ENCODE results near the gene RTF1.
"Not testable (repeated sequence)": the region's sequence is repeated elsewhere in the genome, so short reads cannot be mapped to it uniquely, and the experiment has no call there.

RTF1 gene

GRCh38 chr15:41438206-41438605, 21.3 kb downstream of the RTF1 start:
- DNase-seq: no peak

GRCh38 chr15:41438745-41439144, 21.9 kb downstream of the RTF1 start:
- DNase-seq: not testable (repeated sequence)

DNA sequence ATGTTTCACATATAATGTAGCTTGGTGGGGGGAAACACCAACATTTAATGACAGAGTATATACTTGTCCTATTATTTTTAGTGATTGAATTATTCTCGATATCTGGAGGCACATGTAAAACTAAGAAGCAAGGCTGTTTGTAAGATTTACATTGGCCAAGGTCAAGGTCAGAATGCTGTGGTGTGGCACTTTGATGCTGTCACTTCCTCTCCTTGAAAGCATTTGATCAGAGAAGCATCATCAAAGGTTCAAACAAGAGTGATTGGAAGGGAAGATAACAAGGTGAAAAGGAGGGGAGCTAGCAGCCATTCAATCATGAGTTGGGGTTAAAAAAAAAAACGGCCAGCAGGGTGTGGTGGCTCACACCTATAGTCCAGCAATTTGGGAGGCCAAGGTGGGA, 26.4 kb downstream of the RTF1 start:
- no peak for DNase-seq

DNA sequence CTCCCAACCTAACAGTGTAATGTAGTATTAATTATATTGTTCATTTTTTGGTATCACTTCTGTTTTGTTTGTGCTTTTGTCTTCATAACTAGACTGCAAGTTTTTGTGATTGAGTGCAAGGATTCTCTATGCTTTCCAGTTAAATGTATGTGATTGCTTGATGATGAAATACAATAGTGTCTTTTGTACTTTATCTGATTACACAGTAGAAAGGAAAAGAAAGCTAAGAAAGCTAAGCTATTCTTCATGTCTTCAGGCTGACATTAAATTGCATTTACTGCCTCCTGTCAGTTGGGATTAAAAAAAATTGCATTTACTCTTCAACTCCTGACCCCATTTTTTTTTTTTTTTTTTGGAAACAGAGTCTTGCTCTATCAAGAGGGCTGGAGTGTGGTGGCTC, 28.5 kb downstream of the RTF1 start:
- no peak for DNase-seq

DNA sequence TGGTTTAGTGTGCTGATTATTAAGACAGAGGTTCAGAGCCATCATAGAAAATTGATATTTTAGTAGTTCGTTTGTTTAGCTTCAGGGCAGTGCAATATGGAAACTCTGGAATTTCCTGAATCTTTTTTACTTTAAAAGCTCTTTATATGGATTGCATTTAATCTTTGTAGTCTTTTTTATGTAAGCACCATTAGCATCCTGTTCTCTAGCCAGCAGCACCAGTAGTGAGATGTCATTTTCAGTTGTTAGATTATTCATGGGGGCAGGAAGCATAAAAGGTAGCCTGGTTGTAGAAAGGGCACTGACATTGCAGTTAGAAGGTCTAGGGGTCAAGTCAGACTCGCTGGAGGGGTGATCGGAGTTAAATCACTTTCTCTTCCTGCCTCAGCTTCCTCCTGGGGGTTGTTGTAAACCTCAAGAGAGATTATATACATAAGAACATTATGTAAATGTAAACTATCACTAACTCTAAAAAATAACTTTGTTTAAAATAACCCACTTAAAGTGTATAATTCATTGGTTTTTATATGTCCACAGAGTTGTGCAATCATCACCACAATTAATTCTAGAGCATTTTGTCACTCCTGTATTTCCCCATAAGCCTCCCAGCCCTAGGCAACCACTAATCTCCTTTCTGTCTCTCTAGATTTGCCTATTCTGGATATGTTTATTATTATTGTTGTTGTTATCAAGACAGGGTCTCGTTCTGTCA, 45.3 kb downstream of the RTF1 start:
- no peak for DNase-seq

GRCh38 chr15:41464889-41465580, 48.1 kb downstream of the RTF1 start:
- no peak for DNase-seq

GRCh38 chr15:41465822-41466421, 49.0 kb downstream of the RTF1 start:
- DNase-seq: peak; percentile 63 to 73 (median 69)

GRCh38 chr15:41466711-41467110, 49.8 kb downstream of the RTF1 start:
- no peak for DNase-seq

DNA sequence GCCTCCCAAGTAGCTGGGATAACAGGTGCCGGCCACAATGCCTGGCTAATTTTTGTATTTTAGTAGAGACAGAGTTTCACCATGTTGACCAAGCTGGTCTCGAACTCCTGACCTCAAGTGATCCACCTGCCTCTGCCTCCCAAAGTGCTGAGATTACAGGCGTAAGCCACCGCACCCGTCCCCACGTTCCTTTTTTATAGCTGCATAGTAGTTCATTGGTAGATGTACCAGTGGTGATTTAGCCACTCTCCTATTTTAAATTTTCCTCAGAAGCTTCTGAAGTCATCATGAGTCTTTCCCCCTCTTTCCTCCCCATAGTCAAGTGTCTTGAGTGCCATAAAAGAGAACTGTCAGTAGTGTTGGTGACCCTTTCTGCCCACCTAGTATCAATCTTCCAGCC, 52.7 kb downstream of the RTF1 start:
- DNase-seq: not testable (repeated sequence)

GRCh38 chr15:41473418-41473817, 56.5 kb downstream of the RTF1 start:
- no peak for DNase-seq

- DNase-seq: no peak
Observed at GRCh38 chr15:41474436-41474835, 57.5 kb downstream of the RTF1 start.

DNA sequence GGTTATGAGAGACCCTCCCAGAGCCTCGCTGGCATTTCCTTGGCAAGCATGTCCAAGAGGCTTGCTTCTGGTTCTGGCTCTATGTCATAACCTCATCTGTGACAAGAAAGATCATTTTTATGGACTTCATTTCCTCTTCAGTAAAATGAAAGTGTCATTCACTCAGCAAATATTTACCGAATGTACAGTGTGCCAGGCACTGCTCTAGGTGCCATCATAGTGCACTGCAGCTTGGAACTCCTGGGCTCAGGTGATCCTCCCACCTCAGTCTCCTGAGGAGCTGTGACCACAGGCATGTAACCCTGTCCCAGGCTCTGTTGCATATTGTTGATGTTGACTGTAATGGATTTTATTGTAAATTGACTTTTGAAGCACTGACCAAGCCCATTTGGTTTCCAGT, 58.0 kb downstream of the RTF1 start:
- no peak for DNase-seq

DNA sequence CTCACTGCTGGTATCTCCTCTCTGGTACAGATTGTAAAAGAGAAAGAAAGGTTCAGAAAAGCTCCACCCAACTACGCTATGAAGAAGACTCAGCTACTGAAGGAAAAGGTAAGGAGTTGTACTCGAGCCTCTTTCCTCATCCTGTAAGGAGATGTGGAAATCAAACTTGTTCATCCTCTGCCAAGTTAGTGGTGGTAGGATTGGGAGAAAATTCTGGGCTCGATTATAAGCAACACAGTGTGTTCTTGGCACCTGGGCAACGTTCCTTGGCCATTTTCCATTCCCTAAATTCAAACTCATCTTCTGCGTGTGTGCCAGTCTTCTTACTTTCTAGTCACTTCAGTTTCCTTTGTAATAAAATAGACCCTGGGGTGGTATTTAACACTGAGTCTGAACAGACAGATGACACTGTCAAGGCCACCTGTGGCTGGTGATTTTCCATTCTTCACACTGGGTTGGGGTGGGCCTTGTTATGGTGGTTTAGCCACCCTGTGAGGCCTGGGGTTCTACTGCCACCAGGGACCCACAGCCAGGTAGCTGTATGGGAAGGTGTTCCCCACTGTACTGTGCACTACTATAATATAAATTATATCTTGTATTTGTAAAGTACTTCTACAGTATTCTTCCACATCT, 59.6 kb downstream of the RTF1 start:
- DNase-seq: no peak

DNA sequence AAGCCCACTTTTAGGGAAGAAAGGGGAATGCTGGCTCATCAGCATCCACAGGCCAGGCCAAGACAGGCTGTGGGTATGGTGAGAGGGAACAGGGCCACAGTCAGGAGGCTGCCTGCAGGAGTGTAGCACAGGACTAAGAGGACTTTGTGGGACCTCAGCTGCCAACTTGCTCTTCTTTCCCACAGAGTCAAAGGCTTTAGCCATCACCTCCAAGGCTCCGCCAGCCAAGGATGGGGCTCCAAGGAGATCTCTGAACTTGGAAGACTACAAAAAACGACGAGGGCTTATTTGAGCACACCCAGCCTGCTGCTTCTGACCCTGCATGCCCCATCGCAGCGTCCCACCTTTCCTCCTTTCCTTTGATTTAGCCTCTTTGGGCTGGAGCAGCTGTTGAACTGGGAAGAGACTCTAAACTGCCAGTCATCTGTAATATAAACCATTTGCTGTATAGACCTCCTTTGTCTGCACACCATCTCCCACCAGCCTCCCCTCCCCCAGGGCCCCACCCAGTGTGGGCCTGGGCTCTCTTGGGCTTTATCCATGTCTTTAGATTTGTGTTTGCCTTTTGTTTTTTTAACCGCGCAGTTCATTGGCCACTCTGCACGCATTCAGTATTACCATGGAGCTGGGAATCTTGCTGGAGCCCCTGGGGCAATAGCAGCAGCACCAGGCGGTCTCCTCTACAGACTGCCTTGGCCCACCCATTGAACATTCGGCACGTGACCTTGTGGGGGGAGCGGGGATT, 63.7 kb downstream of the RTF1 start:
- no peak for DNase-seq

DNA sequence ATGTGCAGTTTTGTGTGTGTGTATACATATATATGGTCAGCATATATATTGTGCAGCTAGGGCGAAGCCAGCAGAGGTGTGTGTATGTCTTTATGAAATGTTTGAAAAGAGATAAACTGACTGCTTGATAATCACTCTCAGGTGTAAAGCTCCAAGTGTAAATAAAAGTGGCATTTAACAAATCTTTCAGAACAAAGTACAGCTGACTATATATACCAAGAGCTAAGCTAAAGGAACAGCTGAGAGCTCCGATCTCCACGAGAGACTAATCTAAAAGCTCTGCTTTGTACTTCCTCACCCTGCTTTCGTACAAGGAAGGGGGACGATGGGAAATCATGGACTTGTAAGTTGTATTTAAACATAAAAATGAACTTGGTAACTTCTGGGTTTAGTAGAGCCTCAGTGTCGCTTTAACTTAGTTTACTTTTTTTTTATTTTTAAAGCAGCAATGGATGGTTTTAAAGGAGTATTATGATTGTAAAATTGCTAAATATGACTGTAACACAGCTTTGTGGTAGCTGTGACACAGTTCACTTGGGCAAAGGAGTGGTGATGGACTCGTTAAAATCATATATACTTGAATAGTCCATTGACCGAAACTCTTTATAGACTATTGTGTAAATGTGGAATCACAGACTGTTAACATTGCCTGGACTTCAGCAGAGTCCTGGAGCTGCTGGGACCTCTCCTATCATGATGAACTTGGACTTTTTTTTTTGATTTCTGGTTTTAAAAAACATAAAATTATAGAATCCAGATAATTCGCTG, 65.4 kb downstream of the RTF1 start:
- DNase-seq: no peak

GRCh38 chr15:41483115-41483514, 66.2 kb downstream of the RTF1 start:
- peak; percentile 33 to 43 (median 35) for DNase-seq

- no peak for DNase-seq
Observed at GRCh38 chr15:41483519-41483918, 66.6 kb downstream of the RTF1 start.

GRCh38 chr15:41484937-41485625, 68.2 kb downstream of the RTF1 start:
- DNase-seq: no peak

DNA sequence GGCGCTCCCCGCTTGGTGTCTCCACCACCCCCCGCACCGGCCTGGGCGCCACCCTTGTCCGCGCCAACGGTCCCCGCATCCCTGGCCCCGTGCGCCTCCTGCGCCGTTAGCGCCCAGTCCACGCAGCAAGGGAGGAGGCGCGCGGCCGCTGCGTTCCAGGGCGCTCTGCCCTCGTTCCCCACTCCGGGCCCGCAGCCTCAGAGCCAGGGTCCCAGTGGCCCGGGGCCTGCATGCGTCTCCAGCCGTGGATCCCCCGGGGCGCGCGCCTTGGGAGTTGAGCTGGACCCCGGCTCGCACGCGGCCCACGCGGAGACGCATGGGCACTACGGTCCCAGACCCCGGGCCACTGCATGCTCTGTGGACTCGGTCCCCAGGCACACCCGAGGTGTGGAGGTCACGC, 69.4 kb downstream of the RTF1 start:
- DNase-seq: no peak

GRCh38 chr15:41487381-41487780, 70.5 kb downstream of the RTF1 start:
- DNase-seq: no peak

- DNase-seq: no peak
Observed at GRCh38 chr15:41487802-41488201, 70.9 kb downstream of the RTF1 start.

DNA sequence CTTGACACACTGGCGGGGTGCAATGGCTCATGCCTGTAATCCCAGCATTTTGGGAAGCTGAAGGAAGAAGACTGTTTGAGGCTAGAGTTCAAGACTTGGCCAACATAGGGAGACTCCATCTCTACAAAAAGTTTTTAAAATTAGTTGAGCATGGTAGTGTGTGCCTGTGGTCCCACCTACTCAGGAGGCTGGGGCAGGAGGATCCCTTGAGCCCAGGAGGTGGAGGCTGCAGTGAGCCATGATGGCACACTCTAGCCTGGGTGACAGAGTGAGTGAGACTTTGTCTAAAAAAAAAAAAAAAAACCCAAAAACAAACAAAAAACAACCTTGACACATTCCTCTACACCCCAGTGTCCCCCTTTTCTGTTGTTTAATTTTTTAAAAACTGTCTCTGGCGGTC, 72.7 kb downstream of the RTF1 start:
- no peak for DNase-seq
